ENCODE data around the gene DRG1. TPM values are rescaled to one million over a fixed set of nuclear protein-coding genes. Genes with fewer than 3 reads are reported as not detected.

Gene DRG1
- total and polyA plus RNA-seq, 2 experiments from 2014 or later: 63.9 to 87.6 TPM

DNA sequence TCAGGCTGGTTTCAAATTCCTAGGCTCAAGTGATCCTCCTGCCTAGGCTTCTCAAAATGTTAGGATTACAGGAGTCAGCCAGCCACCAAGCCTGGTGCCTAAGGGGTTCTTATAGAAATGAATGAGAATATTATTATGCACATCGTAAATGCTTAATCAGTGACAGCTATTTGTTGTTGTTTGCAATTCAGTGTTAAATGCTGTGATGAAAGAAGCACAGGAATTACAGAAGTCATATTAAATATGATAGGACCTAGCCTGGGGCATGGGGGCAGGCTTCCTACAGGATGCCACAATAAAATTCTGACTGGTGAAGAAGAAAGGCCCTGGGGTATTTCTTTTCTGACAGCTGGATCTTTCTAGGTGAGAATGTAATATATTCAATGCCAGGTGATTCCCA, 39.4 kb upstream of the DRG1 start:
- no peaks in the 10 kb centered on the region; the same call in 1 of the 2 replicates for H3F3A ChIP-seq (replicated peaks; ENCODE audit: low read depth)
- H3K27ac ChIP-seq (ENCODE audit: low read depth): no peak overlapping the region
- Mint-ChIP-seq H3K4me3 (no peak overlapping the region), H3K9me3 (no peaks in the 10 kb centered on the region), H3K27ac (no peak overlapping the region), H3K4me1 (peaks cover 6% of the 10 kb centered on the region), H3K27me3 (ENCODE audit: insufficient read depth, low read depth, poor library complexity) (no peaks in the 10 kb centered on the region), H3K36me3 (ENCODE audit: low read depth) (no peaks in the 10 kb centered on the region)
- no peak overlapping the region for H3K4me3 ChIP-seq
- H3K9me2 ChIP-seq (ENCODE audit: insufficient read depth): no peaks in the 10 kb centered on the region
- no peak overlapping the region for H3K4me2 ChIP-seq
- TF ChIP-seq JUNB (IDR thresholded peaks at IDR 0.05; ENCODE audit: unreplicated experiment) (no peak), ZNF114 (CRISPR knock-in tag; IDR thresholded peaks at IDR 0.05) (no peak), EZH2 (IDR thresholded peaks at IDR 0.05; ENCODE audit: low read depth, unreplicated experiment) (no peak), NANOG (IDR thresholded peaks at IDR 0.05; ENCODE audit: borderline replicate concordance) (no peak)
- TF ChIP-seq, protein P1, sequence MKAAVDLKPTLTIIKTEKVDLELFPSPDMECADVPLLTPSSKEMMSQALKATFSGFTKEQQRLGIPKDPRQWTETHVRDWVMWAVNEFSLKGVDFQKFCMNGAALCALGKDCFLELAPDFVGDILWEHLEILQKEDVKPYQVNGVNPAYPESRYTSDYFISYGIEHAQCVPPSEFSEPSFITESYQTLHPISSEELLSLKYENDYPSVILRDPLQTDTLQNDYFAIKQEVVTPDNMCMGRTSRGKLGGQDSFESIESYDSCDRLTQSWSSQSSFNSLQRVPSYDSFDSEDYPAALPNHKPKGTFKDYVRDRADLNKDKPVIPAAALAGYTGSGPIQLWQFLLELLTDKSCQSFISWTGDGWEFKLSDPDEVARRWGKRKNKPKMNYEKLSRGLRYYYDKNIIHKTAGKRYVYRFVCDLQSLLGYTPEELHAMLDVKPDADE (IDR thresholded peaks at IDR 0.05): no peak
- 0 out of 2 replicates have a peak, but pooled peaks cover 4% of the 10 kb centered on the region for H3K4me1 ChIP-seq (ENCODE audit: insufficient read depth)
- ATAC-seq: no peak
- H3K36me3 ChIP-seq (ENCODE audit: insufficient read depth): no peaks in the 10 kb centered on the region
- no peak overlapping the region for H2AFZ ChIP-seq
- DNase-seq (ENCODE audit: low spot score): no peak
- H3K27me3 ChIP-seq (ENCODE audit: insufficient read depth): no peaks in the 10 kb centered on the region
- H4K20me1 ChIP-seq (replicated peaks; ENCODE audit: insufficient read depth): no peaks in the 10 kb centered on the region
- H3K79me2 ChIP-seq (replicated peaks; ENCODE audit: insufficient read depth): no peaks in the 10 kb centered on the region

DNA sequence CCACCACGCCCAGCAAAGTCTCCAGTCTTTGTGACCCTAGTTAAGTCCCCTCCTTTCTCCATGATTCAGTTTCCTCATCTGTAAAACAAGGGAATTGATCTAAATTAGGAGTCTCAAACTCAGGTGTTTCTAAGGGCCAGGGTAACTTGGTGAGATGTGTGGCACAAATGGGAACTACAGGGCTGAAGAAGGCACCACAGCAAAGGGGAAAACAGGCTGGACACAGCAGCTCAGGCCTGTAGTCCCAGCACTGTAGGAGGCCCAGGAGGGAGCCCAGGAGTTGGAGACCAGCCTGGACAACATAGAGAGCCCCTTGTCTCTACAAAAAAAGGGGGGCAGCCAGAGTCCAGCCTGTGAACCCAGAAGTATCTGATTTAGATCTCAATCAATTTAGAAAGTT, 37.7 kb upstream of the DRG1 start:
- Histone ChIP-seq H2AFZ (peak overlapping the region; percentile 18; the same call in 1 of the 2 replicates), H3K79me2 (replicated peaks; ENCODE audit: insufficient read depth) (no peaks in the 10 kb centered on the region), H3K4me3 (no peak overlapping the region), H3K27me3 (ENCODE audit: insufficient read depth) (no peaks in the 10 kb centered on the region), H3K27ac (ENCODE audit: low read depth) (no peak overlapping the region), H3F3A (replicated peaks; ENCODE audit: low read depth) (no peaks in the 10 kb centered on the region; the same call in 1 of the 2 replicates), H3K4me1 (ENCODE audit: insufficient read depth) (0 out of 2 replicates have a peak, but pooled peaks cover 4% of the 10 kb centered on the region), H3K9me2 (ENCODE audit: insufficient read depth) (no peaks in the 10 kb centered on the region), H3K36me3 (ENCODE audit: insufficient read depth) (no peaks in the 10 kb centered on the region), H3K4me2 (no peak overlapping the region), H4K20me1 (replicated peaks; ENCODE audit: insufficient read depth) (no peaks in the 10 kb centered on the region)
- no peak overlapping the region; the same call in 1 of the 2 replicates for H3K27ac Mint-ChIP-seq
- DNase-seq (ENCODE audit: low spot score) (peak; percentile 11), ATAC-seq (no peak; the same call in 2 of the 3 replicates)
- no peak overlapping the region for H3K4me3 Mint-ChIP-seq
- no peaks in the 10 kb centered on the region for H3K9me3 Mint-ChIP-seq
- H3K27me3 Mint-ChIP-seq (ENCODE audit: insufficient read depth, low read depth, poor library complexity): no peaks in the 10 kb centered on the region
- H3K36me3 Mint-ChIP-seq (ENCODE audit: low read depth): no peaks in the 10 kb centered on the region
- peaks cover 6% of the 10 kb centered on the region for H3K4me1 Mint-ChIP-seq
- no peak for TF ChIP-seq NANOG (IDR thresholded peaks at IDR 0.05; ENCODE audit: borderline replicate concordance)
- TF ChIP-seq CREB1 (CRISPR knock-in tag; IDR thresholded peaks at IDR 0.05; ENCODE audit: low read depth): no peak
- no peak for TF ChIP-seq JUNB (IDR thresholded peaks at IDR 0.05; ENCODE audit: unreplicated experiment)
- TF ChIP-seq ZNF331 (CRISPR knock-in tag; IDR thresholded peaks at IDR 0.05; ENCODE audit: low read depth): no peak
- TF ChIP-seq, protein P2, sequence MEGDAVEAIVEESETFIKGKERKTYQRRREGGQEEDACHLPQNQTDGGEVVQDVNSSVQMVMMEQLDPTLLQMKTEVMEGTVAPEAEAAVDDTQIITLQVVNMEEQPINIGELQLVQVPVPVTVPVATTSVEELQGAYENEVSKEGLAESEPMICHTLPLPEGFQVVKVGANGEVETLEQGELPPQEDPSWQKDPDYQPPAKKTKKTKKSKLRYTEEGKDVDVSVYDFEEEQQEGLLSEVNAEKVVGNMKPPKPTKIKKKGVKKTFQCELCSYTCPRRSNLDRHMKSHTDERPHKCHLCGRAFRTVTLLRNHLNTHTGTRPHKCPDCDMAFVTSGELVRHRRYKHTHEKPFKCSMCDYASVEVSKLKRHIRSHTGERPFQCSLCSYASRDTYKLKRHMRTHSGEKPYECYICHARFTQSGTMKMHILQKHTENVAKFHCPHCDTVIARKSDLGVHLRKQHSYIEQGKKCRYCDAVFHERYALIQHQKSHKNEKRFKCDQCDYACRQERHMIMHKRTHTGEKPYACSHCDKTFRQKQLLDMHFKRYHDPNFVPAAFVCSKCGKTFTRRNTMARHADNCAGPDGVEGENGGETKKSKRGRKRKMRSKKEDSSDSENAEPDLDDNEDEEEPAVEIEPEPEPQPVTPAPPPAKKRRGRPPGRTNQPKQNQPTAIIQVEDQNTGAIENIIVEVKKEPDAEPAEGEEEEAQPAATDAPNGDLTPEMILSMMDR (conservative IDR thresholded peaks at IDR 0.05; ENCODE audit: low read depth in 2 of 2): no peak
- TF ChIP-seq ZNF114 (CRISPR knock-in tag; IDR thresholded peaks at IDR 0.05): no peak
- TF ChIP-seq, protein P3, sequence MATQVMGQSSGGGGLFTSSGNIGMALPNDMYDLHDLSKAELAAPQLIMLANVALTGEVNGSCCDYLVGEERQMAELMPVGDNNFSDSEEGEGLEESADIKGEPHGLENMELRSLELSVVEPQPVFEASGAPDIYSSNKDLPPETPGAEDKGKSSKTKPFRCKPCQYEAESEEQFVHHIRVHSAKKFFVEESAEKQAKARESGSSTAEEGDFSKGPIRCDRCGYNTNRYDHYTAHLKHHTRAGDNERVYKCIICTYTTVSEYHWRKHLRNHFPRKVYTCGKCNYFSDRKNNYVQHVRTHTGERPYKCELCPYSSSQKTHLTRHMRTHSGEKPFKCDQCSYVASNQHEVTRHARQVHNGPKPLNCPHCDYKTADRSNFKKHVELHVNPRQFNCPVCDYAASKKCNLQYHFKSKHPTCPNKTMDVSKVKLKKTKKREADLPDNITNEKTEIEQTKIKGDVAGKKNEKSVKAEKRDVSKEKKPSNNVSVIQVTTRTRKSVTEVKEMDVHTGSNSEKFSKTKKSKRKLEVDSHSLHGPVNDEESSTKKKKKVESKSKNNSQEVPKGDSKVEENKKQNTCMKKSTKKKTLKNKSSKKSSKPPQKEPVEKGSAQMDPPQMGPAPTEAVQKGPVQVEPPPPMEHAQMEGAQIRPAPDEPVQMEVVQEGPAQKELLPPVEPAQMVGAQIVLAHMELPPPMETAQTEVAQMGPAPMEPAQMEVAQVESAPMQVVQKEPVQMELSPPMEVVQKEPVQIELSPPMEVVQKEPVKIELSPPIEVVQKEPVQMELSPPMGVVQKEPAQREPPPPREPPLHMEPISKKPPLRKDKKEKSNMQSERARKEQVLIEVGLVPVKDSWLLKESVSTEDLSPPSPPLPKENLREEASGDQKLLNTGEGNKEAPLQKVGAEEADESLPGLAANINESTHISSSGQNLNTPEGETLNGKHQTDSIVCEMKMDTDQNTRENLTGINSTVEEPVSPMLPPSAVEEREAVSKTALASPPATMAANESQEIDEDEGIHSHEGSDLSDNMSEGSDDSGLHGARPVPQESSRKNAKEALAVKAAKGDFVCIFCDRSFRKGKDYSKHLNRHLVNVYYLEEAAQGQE (IDR thresholded peaks at IDR 0.05; ENCODE audit: unreplicated experiment): no peak
- TF ChIP-seq, protein P1 (IDR thresholded peaks at IDR 0.05): no peak
- TF ChIP-seq EZH2 (IDR thresholded peaks at IDR 0.05; ENCODE audit: low read depth, unreplicated experiment): no peak
- no peak for TF ChIP-seq EZH2phosphoT487 (IDR thresholded peaks at IDR 0.05; ENCODE audit: unreplicated experiment)

All from GM23338 (cell line).